Panc1 (cell line): ENCODE measurements around the gene SH2D5. TPM values are rescaled to one million over a fixed set of nuclear protein-coding genes. Genes with fewer than 3 reads are reported as not detected.

Source experiments
- ATAC-seq: fragments of 200-7000 bp; cut with Tn5 transposase; 2 replicates; pipeline ENCODE4 v1.9.1; 2020; ENCODE audit warnings: mild to moderate bottlenecking, moderate library complexity
- BruUV-seq: library from RNA; stranded (reverse); fragments of 400-500 nt; replicated peaks from 2 replicates; lab custom pipeline; 2021; lab: Mats Ljungman, UMichigan
- CTCF ChIA-PET: fragments of 300-600 bp; sonication (Branson Sonifier 250); formaldehyde crosslinking; loops from one replicate; lab custom pipeline; 2022; ENCODE audit warnings: antibody characterized with exemption; lab: Charles Lee
- POLR2A ChIA-PET: fragments of 300-600 bp; sonication (Branson Sonifier 250); formaldehyde crosslinking; loops from one replicate; lab custom pipeline; 2022; ENCODE audit warnings: antibody characterized with exemption; lab: Charles Lee
- DNase-seq: peaks from one replicate; pipeline ENCODE4 v3.0.0-alpha.2; 2010; ENCODE audit warnings: low read depth, low spot score
- H3K27ac ChIP-seq: 2 replicates; pipeline ENCODE4 v1.5.1; 2011; ENCODE audit warnings: mild to moderate bottlenecking, low read length, inconsistent platforms
- H3K27me3 ChIP-seq: fragments of 200-500 bp; sonication (Bioruptor generic); 2 replicates; pipeline ENCODE4 v1.6.0; 2014; ENCODE audit warnings: low read length, inconsistent platforms; ENCODE audit not compliant: control insufficient read depth, insufficient read depth
- H3K36me3 ChIP-seq: fragments of 200-500 bp; sonication (Bioruptor generic); 2 replicates; pipeline ENCODE4 v1.5.1; 2014; ENCODE audit warnings: inconsistent platforms, mild to moderate bottlenecking, low read length, moderate library complexity; ENCODE audit not compliant: control insufficient read depth, insufficient read depth
- H3K4me1 ChIP-seq: 2 replicates; pipeline ENCODE4 v1.5.1; 2011; ENCODE audit warnings: inconsistent platforms, mild to moderate bottlenecking, low read length, moderate library complexity; ENCODE audit not compliant: control insufficient read depth, insufficient read depth
- H3K4me3 ChIP-seq, 2 experiments: 2 replicates each; pipeline ENCODE4 v1.5.1; 2011 to 2012; ENCODE audit warnings: low read depth in 2 of 2, low read length in 2 of 2, mild to moderate bottlenecking in 2 of 2, inconsistent platforms in 1 of 2, moderate library complexity in 1 of 2
- H3K9me3 ChIP-seq: fragments of 200-500 bp; sonication (Bioruptor generic); 2 replicates; pipeline ENCODE4 v1.5.1; 2014; ENCODE audit warnings: low read depth, mild to moderate bottlenecking, inconsistent platforms, low read length, moderate library complexity; ENCODE audit not compliant: control insufficient read depth, insufficient read depth
- POLR2AphosphoS5 ChIP-seq: IDR thresholded peaks from 2 replicates; pipeline ENCODE4 v1.6.1; 2012; ENCODE audit warnings: mild to moderate bottlenecking, low read depth, low read length, moderate library complexity
- SIN3A ChIP-seq: IDR thresholded peaks from 2 replicates; pipeline ENCODE4 v1.6.1; 2012; ENCODE audit warnings: low read depth, mild to moderate bottlenecking, low read length, moderate library complexity, borderline replicate concordance; ENCODE audit not compliant: insufficient read depth
- TCF7L2 ChIP-seq: IDR thresholded peaks from 2 replicates; pipeline ENCODE4 v1.6.1; 2011; ENCODE audit warnings: mild to moderate bottlenecking, low read depth, low read length, inconsistent platforms
- in situ Hi-C: cut with HindIII; loops from 2 replicates; pipeline ENCODE4 v1.10.0; 2016; ENCODE audit warnings: low sequenced_read_pairs, low pct_unique_long_range_greater_than_20kb
- intact Hi-C: fragments of 100-400 bp; cut with micrococcal nuclease; formaldehyde crosslinking; loops from one replicate; pipeline ENCODE4 v1.10.0; 2022; ENCODE audit not compliant: unreplicated experiment
- total RNA-seq: library from RNA; stranded (reverse); gene quantifications from one replicate; pipeline ENCODE4 v1.2.1, GENCODE V29; 2021; ENCODE audit not compliant: unreplicated experiment
- TF ChIP-seq, protein P1 (sequence below): fragments of 450-650 bp; IDR thresholded peaks from 2 replicates; pipeline ENCODE4 v1.5.1; 2017; ENCODE audit warnings: mild to moderate bottlenecking
- TF ChIP-seq, protein P2 (sequence below), 2 experiments: IDR thresholded peaks; 2 replicates each; pipeline ENCODE4 v1.6.1; 2011 to 2012; ENCODE audit warnings: low read depth in 2 of 2, control low read depth in 1 of 2, low read length in 1 of 2, mild to moderate bottlenecking in 1 of 2, moderate library complexity in 1 of 2; ENCODE audit not compliant: insufficient read depth in 1 of 2

The SH2D5 gene
- total RNA-seq, 1 experiment from 2014 or later = 23.3 TPM

DNA sequence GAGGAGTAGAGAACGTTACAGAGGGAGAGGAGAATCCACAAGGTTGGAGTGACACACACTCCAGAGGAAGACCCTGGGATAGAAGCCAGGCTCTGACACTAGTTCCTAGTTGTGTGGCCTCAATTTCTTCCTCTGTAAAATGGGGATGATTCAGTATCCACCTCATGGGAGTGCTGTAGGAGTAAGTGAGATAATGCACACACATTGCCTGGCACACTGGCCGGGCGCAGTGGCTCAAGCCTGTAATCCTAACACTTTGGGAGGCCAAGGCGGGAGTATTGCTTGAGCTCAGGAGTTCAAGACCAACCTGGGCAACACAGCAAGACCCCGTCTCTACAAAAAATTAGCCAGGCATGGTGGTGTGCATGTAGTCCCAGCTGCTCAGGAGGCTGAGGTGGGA is 23.6 kb downstream of the SH2D5 start:
- H3K4me1 ChIP-seq = peaks cover 10% of the 10 kb centered on the region
- no peak overlapping the region for H3K4me3 ChIP-seq
- BruUV-seq = no TSS peak
- H3K27ac ChIP-seq = no peak overlapping the region
- no peak for DNase-seq
- intact Hi-C loops = no loop called here
- ChIA-PET CTCF (no interaction called here), POLR2A (no interaction called here)
- TF ChIP-seq SIN3A (no peak), TCF7L2 (no peak), POLR2AphosphoS5 (no peak)
- TF ChIP-seq, protein P1, sequence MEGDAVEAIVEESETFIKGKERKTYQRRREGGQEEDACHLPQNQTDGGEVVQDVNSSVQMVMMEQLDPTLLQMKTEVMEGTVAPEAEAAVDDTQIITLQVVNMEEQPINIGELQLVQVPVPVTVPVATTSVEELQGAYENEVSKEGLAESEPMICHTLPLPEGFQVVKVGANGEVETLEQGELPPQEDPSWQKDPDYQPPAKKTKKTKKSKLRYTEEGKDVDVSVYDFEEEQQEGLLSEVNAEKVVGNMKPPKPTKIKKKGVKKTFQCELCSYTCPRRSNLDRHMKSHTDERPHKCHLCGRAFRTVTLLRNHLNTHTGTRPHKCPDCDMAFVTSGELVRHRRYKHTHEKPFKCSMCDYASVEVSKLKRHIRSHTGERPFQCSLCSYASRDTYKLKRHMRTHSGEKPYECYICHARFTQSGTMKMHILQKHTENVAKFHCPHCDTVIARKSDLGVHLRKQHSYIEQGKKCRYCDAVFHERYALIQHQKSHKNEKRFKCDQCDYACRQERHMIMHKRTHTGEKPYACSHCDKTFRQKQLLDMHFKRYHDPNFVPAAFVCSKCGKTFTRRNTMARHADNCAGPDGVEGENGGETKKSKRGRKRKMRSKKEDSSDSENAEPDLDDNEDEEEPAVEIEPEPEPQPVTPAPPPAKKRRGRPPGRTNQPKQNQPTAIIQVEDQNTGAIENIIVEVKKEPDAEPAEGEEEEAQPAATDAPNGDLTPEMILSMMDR = no peak
- TF ChIP-seq, protein P2, sequence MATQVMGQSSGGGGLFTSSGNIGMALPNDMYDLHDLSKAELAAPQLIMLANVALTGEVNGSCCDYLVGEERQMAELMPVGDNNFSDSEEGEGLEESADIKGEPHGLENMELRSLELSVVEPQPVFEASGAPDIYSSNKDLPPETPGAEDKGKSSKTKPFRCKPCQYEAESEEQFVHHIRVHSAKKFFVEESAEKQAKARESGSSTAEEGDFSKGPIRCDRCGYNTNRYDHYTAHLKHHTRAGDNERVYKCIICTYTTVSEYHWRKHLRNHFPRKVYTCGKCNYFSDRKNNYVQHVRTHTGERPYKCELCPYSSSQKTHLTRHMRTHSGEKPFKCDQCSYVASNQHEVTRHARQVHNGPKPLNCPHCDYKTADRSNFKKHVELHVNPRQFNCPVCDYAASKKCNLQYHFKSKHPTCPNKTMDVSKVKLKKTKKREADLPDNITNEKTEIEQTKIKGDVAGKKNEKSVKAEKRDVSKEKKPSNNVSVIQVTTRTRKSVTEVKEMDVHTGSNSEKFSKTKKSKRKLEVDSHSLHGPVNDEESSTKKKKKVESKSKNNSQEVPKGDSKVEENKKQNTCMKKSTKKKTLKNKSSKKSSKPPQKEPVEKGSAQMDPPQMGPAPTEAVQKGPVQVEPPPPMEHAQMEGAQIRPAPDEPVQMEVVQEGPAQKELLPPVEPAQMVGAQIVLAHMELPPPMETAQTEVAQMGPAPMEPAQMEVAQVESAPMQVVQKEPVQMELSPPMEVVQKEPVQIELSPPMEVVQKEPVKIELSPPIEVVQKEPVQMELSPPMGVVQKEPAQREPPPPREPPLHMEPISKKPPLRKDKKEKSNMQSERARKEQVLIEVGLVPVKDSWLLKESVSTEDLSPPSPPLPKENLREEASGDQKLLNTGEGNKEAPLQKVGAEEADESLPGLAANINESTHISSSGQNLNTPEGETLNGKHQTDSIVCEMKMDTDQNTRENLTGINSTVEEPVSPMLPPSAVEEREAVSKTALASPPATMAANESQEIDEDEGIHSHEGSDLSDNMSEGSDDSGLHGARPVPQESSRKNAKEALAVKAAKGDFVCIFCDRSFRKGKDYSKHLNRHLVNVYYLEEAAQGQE (IDR thresholded peaks at IDR 0.05; ENCODE audit: insufficient read depth in 1 of 2, low read depth in 2 of 2, low read length in 1 of 2) = no peak
- no peaks in the 10 kb centered on the region for H3K27me3 ChIP-seq
- no peaks in the 10 kb centered on the region for H3K36me3 ChIP-seq
- no peak for ATAC-seq
- in situ Hi-C loops = no loop called here
- no peaks in the 10 kb centered on the region for H3K9me3 ChIP-seq

DNA sequence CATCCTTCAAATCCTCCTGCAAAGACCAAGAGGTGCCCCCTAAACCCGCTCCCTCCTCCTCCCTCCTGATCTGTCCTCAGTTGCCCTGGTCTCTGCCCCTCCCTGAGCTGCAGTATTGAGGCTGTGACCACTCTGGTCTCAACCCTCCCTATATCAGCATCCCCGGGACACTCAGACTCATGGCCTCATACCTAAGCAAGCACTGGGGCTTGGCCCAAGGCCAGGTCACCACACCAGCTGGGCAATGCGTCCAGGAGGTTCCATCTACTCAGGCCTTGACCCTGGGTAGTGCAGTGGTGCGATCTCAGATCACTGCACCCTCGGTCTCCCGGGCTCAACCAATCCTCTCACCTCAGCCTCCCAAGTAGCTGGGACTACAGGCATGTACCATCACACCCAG is 24.4 kb downstream of the SH2D5 start:
- Histone ChIP-seq H3K4me1 (peaks cover 10% of the 10 kb centered on the region), H3K27me3 (no peaks in the 10 kb centered on the region), H3K27ac (no peak overlapping the region), H3K36me3 (no peaks in the 10 kb centered on the region), H3K4me3 (no peak overlapping the region), H3K9me3 (no peaks in the 10 kb centered on the region)
- intact Hi-C loops (no loop called here), in situ Hi-C loops (no loop called here)
- CTCF ChIA-PET = interaction anchor here (1.2 kb wide), 1 partner anchor 11 kb away, joined by 3 read pairs; no protein-coding TSS in a partner anchor
- DNase-seq = no peak
- BruUV-seq = no TSS peak
- ATAC-seq = no peak
- TF ChIP-seq POLR2AphosphoS5 = no peak
- TF ChIP-seq TCF7L2 = no peak
- no peak for TF ChIP-seq SIN3A
- TF ChIP-seq, protein P1 = no peak
- TF ChIP-seq, protein P2 (IDR thresholded peaks at IDR 0.05; ENCODE audit: insufficient read depth in 1 of 2, low read depth in 2 of 2, low read length in 1 of 2) = no peak
- POLR2A ChIA-PET = no interaction called here
